Measurements from ENCODE around the gene AOC2. TPM values are rescaled to one million over a fixed set of nuclear protein-coding genes. Genes with fewer than 3 reads are reported as not detected.

The AOC2 gene
- total and polyA plus RNA-seq, 2 of the 13 experiments (the other 11 are each of a cell fraction or from before 2014, with no cell fraction given), result 1.2 to 3.3 TPM

GRCh38 chr17:42855048-42855596, 10.7 kb downstream of the AOC2 start (continued):
- no peak for TF ChIP-seq ONECUT2 (CRISPR knock-in tag; IDR thresholded peaks at IDR 0.05)
- TF ChIP-seq UBTF (CRISPR knock-in tag; IDR thresholded peaks at IDR 0.05), result 0 out of 2 replicates have a peak, but pooled peaks have one; percentile 4
- TF ChIP-seq ZNF337 (CRISPR knock-in tag; IDR thresholded peaks at IDR 0.05; ENCODE audit: borderline replicate concordance, low read depth), result no peak
- no peak for TF ChIP-seq SMARCE1 (IDR thresholded peaks at IDR 0.05; ENCODE audit: borderline replicate concordance)
- TF ChIP-seq RFXAP (CRISPR knock-in tag; IDR thresholded peaks at IDR 0.05; ENCODE audit: borderline replicate concordance), result no peak
- TF ChIP-seq RBFOX2 (IDR thresholded peaks at IDR 0.05; ENCODE audit: low read depth, low read length), result no peak
- TF ChIP-seq FOXA1 (IDR thresholded peaks at IDR 0.05), result no peak
- TF ChIP-seq FOXA1 (CRISPR knock-in tag; IDR thresholded peaks at IDR 0.05), result no peak
- no peak for TF ChIP-seq ZNF34 (CRISPR knock-in tag; IDR thresholded peaks at IDR 0.05; ENCODE audit: borderline replicate concordance)
- no peak for TF ChIP-seq ZNF160 (CRISPR knock-in tag; IDR thresholded peaks at IDR 0.05)
- no peak for TF ChIP-seq ZNF33B (CRISPR knock-in tag; IDR thresholded peaks at IDR 0.05)
- TF ChIP-seq MLX (CRISPR knock-in tag; IDR thresholded peaks at IDR 0.05), result no peak
- no peak for TF ChIP-seq FIP1L1 (IDR thresholded peaks at IDR 0.05; ENCODE audit: borderline replicate concordance, insufficient read depth, low read depth, low read length)
- TF ChIP-seq SIN3B (IDR thresholded peaks at IDR 0.05; ENCODE audit: low read length), result no peak
- no peak for TF ChIP-seq MAFF (IDR thresholded peaks at IDR 0.05; ENCODE audit: low read depth, low read length)
- no peak for TF ChIP-seq PBX2 (CRISPR knock-in tag; IDR thresholded peaks at IDR 0.05)
- no peak for TF ChIP-seq ZMYM2 (CRISPR knock-in tag; IDR thresholded peaks at IDR 0.05)
- TF ChIP-seq PTBP1 (IDR thresholded peaks at IDR 0.05; ENCODE audit: low read depth, low read length, poor library complexity, severe bottlenecking), result no peak
- no peak for TF ChIP-seq ZNF20 (CRISPR knock-in tag; IDR thresholded peaks at IDR 0.05)
- TF ChIP-seq REST (IDR thresholded peaks at IDR 0.05; ENCODE audit: borderline replicate concordance in 1 of 2, low read depth in 1 of 2, low read length in 2 of 2), result no peak
- TF ChIP-seq E2F5 (CRISPR knock-in tag; conservative IDR thresholded peaks at IDR 0.05), result no peak
- no peak for TF ChIP-seq KDM1A (CRISPR knock-in tag; IDR thresholded peaks at IDR 0.05)
- TF ChIP-seq NR0B2 (CRISPR knock-in tag; IDR thresholded peaks at IDR 0.05), result no peak

All from HepG2 (cell line).